ENCODE data around the gene MIA.
"Not testable (repeated sequence)": the region's sequence is repeated elsewhere in the genome, so short reads cannot be mapped to it uniquely, and the experiment has no call there.

Gene MIA

GRCh38 chr19:40778706-40779284 is 3.5 kb downstream of the MIA start:
- Histone ChIP-seq H3K4me2 (peak overlapping the region; percentile 56), H3K4me3 (IDR thresholded peaks at IDR 0.05; ENCODE audit: insufficient read depth, low read depth, low read length) (peak overlapping the region; percentile 58), H3K27me3 (ENCODE audit: insufficient read depth, low read depth) (peaks cover 21% of the 10 kb centered on the region), H3K4me1 (ENCODE audit: low read depth, poor library complexity, severe bottlenecking) (peaks cover 12% of the 10 kb centered on the region), H3K27ac (no peak overlapping the region; the same call in 1 of the 2 replicates), H3K9ac (peak overlapping the region; percentile 57; the same call in 1 of the 2 replicates), H2AFZ (ENCODE audit: low read depth) (peak overlapping the region; percentile 64), H3K79me2 (ENCODE audit: insufficient read depth, low read depth) (no peaks in the 10 kb centered on the region), H4K20me1 (ENCODE audit: insufficient read depth) (no peaks in the 10 kb centered on the region), H3K36me3 (ENCODE audit: insufficient read depth) (no peaks in the 10 kb centered on the region)
- TF ChIP-seq CTCF (conservative IDR thresholded peaks at IDR 0.05; ENCODE audit: low read depth, low read length), result no peak

GRCh38 chr19:40780582-40780981 is 5.3 kb downstream of the MIA start:
- TF ChIP-seq CTCF (conservative IDR thresholded peaks at IDR 0.05; ENCODE audit: low read depth, low read length), result no peak
- Histone ChIP-seq H3K79me2 (ENCODE audit: insufficient read depth, low read depth) (no peaks in the 10 kb centered on the region), H3K27ac (no peak overlapping the region)

GRCh38 chr19:40781140-40781539 is 5.8 kb downstream of the MIA start:
- Histone ChIP-seq H3K4me2 (no peak overlapping the region), H2AFZ (ENCODE audit: low read depth) (no peak overlapping the region), H3K9ac (no peak overlapping the region), H3K79me2 (ENCODE audit: insufficient read depth, low read depth) (no peaks in the 10 kb centered on the region), H3K4me3 (IDR thresholded peaks at IDR 0.05; ENCODE audit: insufficient read depth, low read depth, low read length) (no peak overlapping the region), H3K4me1 (ENCODE audit: low read depth, poor library complexity, severe bottlenecking) (peaks cover 9% of the 10 kb centered on the region), H3K27ac (no peak overlapping the region), H4K20me1 (ENCODE audit: insufficient read depth) (no peaks in the 10 kb centered on the region), H3K27me3 (ENCODE audit: insufficient read depth, low read depth) (peaks cover 7% of the 10 kb centered on the region; the same call in 1 of the 2 replicates), H3K36me3 (ENCODE audit: insufficient read depth) (no peaks in the 10 kb centered on the region)
- TF ChIP-seq CTCF (conservative IDR thresholded peaks at IDR 0.05; ENCODE audit: low read depth, low read length), result no peak

More at GRCh38 chr19:40780582-40780981, 5.3 kb downstream of the MIA start:
- Histone ChIP-seq H2AFZ (ENCODE audit: low read depth) (no peak overlapping the region), H3K27me3 (ENCODE audit: insufficient read depth, low read depth) (peaks cover 13% of the 10 kb centered on the region), H3K4me2 (no peak overlapping the region), H3K4me1 (ENCODE audit: low read depth, poor library complexity, severe bottlenecking) (peaks cover 12% of the 10 kb centered on the region), H3K36me3 (ENCODE audit: insufficient read depth) (no peaks in the 10 kb centered on the region), H3K9ac (no peak overlapping the region), H4K20me1 (ENCODE audit: insufficient read depth) (no peaks in the 10 kb centered on the region), H3K4me3 (IDR thresholded peaks at IDR 0.05; ENCODE audit: insufficient read depth, low read depth, low read length) (no peak overlapping the region)

- H3K79me2 ChIP-seq (ENCODE audit: insufficient read depth, low read depth), result no peaks in the 10 kb centered on the region
- H3K4me1 ChIP-seq (ENCODE audit: low read depth, poor library complexity, severe bottlenecking), result no peaks in the 10 kb centered on the region
- no peaks in the 10 kb centered on the region for H3K27me3 ChIP-seq (ENCODE audit: insufficient read depth, low read depth)
- H3K9ac ChIP-seq, result no peak overlapping the region
- H3K4me3 ChIP-seq (IDR thresholded peaks at IDR 0.05; ENCODE audit: insufficient read depth, low read depth, low read length), result no peak overlapping the region
- TF ChIP-seq CTCF (conservative IDR thresholded peaks at IDR 0.05; ENCODE audit: low read depth, low read length), result no peak
- no peaks in the 10 kb centered on the region for H4K20me1 ChIP-seq (ENCODE audit: insufficient read depth)
- no peak overlapping the region for H3K4me2 ChIP-seq
- no peak overlapping the region for H2AFZ ChIP-seq (ENCODE audit: low read depth)
- H3K27ac ChIP-seq, result no peak overlapping the region
- no peaks in the 10 kb centered on the region for H3K36me3 ChIP-seq (ENCODE audit: insufficient read depth)
Observed at GRCh38 chr19:40783711-40784110, 8.4 kb downstream of the MIA start.

GRCh38 chr19:40784146-40784545 is 8.8 kb downstream of the MIA start:
- H3K27ac ChIP-seq; H3K4me2 ChIP-seq; H2AFZ ChIP-seq (ENCODE audit: low read depth); H3K36me3 ChIP-seq (ENCODE audit: insufficient read depth); H3K79me2 ChIP-seq (ENCODE audit: insufficient read depth, low read depth); H4K20me1 ChIP-seq (ENCODE audit: insufficient read depth); H3K27me3 ChIP-seq (ENCODE audit: insufficient read depth, low read depth); H3K9ac ChIP-seq; H3K4me3 ChIP-seq (IDR thresholded peaks at IDR 0.05; ENCODE audit: insufficient read depth, low read depth, low read length); H3K4me1 ChIP-seq (ENCODE audit: low read depth, poor library complexity, severe bottlenecking): not testable (repeated sequence)

Data from KMS-11 (cell line).